ENCODE measurements around the gene KANK3. TPM values are rescaled to one million over a fixed set of nuclear protein-coding genes. Genes with fewer than 3 reads are reported as not detected.
"Not testable (repeated sequence)": the region's sequence is repeated elsewhere in the genome, so short reads cannot be mapped to it uniquely, and the experiment has no call there.

KANK3 gene
- total RNA-seq, 1 experiment from 2014 or later = 7.7 TPM

DNA sequence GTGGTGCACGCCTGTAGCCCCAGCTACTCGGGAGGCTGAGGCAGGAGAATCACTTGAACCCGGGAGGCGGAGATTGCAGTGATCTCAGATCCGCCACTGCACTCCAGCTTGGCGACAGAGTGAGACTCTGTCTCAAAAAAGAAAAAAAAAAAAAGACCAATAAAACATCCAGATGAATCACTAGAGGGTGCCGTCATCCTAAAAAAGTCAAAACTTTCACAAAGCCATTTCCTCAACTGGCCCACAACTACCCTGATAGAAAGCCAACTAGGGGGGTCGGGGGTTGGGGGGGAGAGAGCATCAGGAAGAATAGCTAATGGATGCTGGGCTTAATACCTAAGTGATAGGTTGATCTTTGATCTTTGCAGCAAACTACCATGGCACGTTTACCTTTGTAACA lies 24.2 kb downstream of the KANK3 start:
- H2AK5ac ChIP-seq (ENCODE audit: insufficient read length, low read length); H3K14ac ChIP-seq (ENCODE audit: insufficient read depth, low read length); H3K27ac Mint-ChIP-seq; H3K18ac ChIP-seq (ENCODE audit: insufficient read length, low read depth, low read length); H3K56ac ChIP-seq (ENCODE audit: insufficient read length, low read depth, low read length); H3K23me2 ChIP-seq (ENCODE audit: insufficient read length, low read depth, low read length, poor library complexity, severe bottlenecking); H3K4me2 ChIP-seq (ENCODE audit: insufficient read depth, insufficient read length, low read length); H4K20me1 ChIP-seq (ENCODE audit: control insufficient read depth, insufficient read depth, insufficient read length); H3K79me1 ChIP-seq (ENCODE audit: insufficient read depth, low read depth, low read length, poor library complexity, severe bottlenecking); H3K9me3 ChIP-seq (ENCODE audit: control insufficient read depth, low read depth, low read length); H3T11ph ChIP-seq (ENCODE audit: low read length); H3K27ac ChIP-seq (ENCODE audit: insufficient read length, low read depth, low read length); H2AFZ ChIP-seq (ENCODE audit: low read length); H3K27me3 ChIP-seq (ENCODE audit: insufficient read depth, low read length); H2BK20ac ChIP-seq (ENCODE audit: low read depth, low read length, poor library complexity, severe bottlenecking); H3K4ac ChIP-seq (ENCODE audit: low read depth, low read length); H2BK12ac ChIP-seq (ENCODE audit: insufficient read length, low read depth, low read length); H3K9ac ChIP-seq (ENCODE audit: extremely low read depth, insufficient read length, low read length); H3K9me3 Mint-ChIP-seq; H4K8ac ChIP-seq (replicated peaks; ENCODE audit: insufficient read length, low read depth, low read length); H4K5ac ChIP-seq (ENCODE audit: insufficient read length, low read depth, low read length); H3K27me3 Mint-ChIP-seq (ENCODE audit: low read depth); H3K23ac ChIP-seq (ENCODE audit: insufficient read length, low read depth, low read length); H2BK15ac ChIP-seq (ENCODE audit: low read depth, low read length); H2BK120ac ChIP-seq (ENCODE audit: low read depth, low read length, poor library complexity, severe bottlenecking); H2BK5ac ChIP-seq (ENCODE audit: insufficient read length, low read length); DNase-seq; H3K4me1 ChIP-seq (ENCODE audit: insufficient read depth, low read length); H4K91ac ChIP-seq (ENCODE audit: insufficient read length, low read depth, low read length); H3K79me2 ChIP-seq (ENCODE audit: insufficient read depth, low read length): not testable (repeated sequence)
- H3K4me3 Mint-ChIP-seq = peak overlapping the region in 1 of 2 experiments; percentile 26; a peak in 1 of 5 replicates
- TF ChIP-seq, protein P1, sequence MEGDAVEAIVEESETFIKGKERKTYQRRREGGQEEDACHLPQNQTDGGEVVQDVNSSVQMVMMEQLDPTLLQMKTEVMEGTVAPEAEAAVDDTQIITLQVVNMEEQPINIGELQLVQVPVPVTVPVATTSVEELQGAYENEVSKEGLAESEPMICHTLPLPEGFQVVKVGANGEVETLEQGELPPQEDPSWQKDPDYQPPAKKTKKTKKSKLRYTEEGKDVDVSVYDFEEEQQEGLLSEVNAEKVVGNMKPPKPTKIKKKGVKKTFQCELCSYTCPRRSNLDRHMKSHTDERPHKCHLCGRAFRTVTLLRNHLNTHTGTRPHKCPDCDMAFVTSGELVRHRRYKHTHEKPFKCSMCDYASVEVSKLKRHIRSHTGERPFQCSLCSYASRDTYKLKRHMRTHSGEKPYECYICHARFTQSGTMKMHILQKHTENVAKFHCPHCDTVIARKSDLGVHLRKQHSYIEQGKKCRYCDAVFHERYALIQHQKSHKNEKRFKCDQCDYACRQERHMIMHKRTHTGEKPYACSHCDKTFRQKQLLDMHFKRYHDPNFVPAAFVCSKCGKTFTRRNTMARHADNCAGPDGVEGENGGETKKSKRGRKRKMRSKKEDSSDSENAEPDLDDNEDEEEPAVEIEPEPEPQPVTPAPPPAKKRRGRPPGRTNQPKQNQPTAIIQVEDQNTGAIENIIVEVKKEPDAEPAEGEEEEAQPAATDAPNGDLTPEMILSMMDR (conservative IDR thresholded peaks at IDR 0.05) = peak; percentile 9; the same call in 1 of the 3 replicates
- peaks cover 19 to 29% of the 10 kb centered on the region in 2 experiments for H3K4me1 Mint-ChIP-seq
- no CpG with 5 or more reads among the region's 9 CpGs for WGBS (ENCODE audit: extremely low coverage, insufficient read length, low lambda C conversion rate)
- peaks cover 29 to 55% (median 45%) of the 10 kb centered on the region in 3 experiments for H3K36me3 Mint-ChIP-seq (ENCODE audit: insufficient read depth in 1 of 3, low read depth in 3 of 3)
